Measurements from ENCODE around the gene SLC39A11.

DNA sequence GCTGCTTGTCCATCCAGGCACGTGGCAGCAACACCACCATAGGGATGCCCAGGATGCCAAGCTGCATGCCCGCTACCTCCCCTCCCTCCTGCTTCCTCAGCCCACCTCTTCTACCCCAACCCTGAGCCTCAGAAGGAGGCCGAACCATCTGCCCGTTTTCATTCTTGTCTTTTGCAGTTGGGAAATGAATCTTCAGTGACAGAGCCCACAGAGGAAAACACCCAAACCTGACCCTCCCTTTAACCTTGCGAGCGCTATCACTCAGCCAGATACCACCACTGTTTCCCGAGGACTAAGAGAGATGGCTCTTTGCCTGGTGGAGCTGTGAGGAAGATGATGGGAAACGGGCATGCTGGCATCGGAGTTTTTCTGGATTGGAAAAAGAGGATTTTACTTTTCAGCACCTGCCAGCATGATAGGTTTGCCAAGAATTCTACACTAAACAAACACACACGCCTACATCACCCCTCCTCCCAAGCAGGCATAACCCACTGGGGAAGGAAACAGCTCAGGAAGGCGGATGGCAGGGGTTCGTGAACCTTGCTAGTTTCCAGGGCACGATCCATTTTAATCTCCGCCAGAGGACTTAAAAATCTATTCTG is 457.4 kb downstream of the SLC39A11 start:
- TF ChIP-seq, protein P1, sequence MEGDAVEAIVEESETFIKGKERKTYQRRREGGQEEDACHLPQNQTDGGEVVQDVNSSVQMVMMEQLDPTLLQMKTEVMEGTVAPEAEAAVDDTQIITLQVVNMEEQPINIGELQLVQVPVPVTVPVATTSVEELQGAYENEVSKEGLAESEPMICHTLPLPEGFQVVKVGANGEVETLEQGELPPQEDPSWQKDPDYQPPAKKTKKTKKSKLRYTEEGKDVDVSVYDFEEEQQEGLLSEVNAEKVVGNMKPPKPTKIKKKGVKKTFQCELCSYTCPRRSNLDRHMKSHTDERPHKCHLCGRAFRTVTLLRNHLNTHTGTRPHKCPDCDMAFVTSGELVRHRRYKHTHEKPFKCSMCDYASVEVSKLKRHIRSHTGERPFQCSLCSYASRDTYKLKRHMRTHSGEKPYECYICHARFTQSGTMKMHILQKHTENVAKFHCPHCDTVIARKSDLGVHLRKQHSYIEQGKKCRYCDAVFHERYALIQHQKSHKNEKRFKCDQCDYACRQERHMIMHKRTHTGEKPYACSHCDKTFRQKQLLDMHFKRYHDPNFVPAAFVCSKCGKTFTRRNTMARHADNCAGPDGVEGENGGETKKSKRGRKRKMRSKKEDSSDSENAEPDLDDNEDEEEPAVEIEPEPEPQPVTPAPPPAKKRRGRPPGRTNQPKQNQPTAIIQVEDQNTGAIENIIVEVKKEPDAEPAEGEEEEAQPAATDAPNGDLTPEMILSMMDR (IDR thresholded peaks at IDR 0.05; ENCODE audit: low read depth, low read length) = no peak
- no peak for TF ChIP-seq EZH2phosphoT487 (IDR thresholded peaks at IDR 0.05; ENCODE audit: low read depth)

All from OCI-LY3 (cell line).